HG02610 (cell line): ENCODE data around the gene HOXD3.

ENCODE experiments used
- ATAC-seq: cut with Tn5 transposase; IDR thresholded peaks from one replicate; pipeline ENCODE4 v1.9.1; 2021; ENCODE audit warnings: mild to moderate bottlenecking, moderate library complexity; ENCODE audit not compliant: unreplicated experiment

Gene HOXD3

DNA sequence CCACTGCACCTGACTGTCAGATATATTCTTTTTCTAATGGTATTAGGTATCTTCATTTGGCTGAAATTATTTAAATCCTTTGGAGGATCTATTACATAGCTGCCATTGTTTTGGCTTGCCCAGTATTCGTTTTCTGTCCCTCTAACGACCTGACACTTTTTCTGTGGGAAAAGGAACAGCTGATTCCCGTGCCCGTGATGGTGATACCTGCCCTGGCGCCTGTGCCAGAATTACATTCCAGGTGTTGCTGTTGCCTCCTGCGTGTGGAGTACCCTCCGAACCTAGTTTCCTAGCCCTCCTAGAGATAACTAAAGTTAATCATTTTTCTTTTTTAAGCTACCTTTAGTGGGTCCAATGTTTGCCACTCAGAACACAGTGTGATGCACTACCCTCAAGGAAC is 45.4 kb downstream of the HOXD3 start:
- ATAC-seq, result no peak

DNA sequence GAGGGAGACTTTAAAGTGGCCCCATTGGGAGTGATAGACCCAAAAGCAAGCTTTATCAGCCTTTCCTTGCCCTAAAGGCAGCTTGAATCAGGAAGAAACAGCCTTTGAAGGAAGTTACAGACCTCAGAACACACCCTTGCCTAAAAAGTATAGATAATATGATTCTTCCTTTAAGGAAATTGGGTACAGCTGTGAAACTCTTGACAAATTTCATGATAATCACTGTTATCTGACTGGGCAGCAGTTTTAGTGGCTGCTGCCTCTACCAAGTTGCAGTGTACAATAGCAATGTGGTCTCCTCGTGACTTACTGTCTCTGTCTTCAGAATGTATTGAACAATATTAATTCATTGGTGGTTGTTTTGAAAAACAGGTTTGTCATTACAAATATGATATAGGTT is 48.0 kb downstream of the HOXD3 start:
- ATAC-seq, result no peak

DNA sequence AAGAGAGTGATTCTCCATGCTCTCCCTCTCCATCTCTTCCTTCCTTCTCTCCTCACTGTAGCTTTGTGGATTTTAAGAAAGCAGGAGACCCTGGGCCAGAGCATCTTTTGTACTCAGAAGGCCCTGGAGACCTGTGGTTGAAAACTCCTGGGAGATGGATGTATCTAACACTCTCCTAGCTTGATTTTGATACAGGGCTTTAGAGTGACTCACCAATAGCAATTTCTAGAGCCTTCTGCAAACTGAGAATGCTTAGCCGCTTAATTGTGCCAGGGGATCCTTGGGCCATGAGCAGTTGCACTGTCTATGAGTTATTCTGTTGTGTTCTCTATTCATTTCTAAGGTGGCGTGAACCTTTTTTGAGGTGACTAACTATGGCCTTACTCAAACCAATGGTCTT is 49.0 kb downstream of the HOXD3 start:
- no peak for ATAC-seq

DNA sequence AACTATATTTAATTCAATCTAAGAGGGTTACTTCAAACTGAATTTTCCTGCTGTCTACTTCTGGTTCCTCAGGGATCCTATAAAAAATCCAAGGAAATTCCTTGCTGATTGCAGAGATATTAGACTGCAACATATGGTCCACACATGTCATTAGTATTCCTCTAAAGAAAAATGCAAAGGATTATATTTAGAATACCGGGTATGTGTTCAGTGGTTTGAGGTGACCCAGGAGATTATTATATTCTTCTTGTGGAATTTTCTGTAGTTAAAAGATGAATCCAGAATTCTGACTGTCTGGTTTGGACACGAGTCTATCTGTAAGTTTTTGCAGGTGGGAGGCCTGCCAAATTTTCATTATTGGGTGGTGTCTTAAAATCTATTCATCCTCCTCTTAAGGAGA is 49.6 kb downstream of the HOXD3 start:
- ATAC-seq, result no peak

DNA sequence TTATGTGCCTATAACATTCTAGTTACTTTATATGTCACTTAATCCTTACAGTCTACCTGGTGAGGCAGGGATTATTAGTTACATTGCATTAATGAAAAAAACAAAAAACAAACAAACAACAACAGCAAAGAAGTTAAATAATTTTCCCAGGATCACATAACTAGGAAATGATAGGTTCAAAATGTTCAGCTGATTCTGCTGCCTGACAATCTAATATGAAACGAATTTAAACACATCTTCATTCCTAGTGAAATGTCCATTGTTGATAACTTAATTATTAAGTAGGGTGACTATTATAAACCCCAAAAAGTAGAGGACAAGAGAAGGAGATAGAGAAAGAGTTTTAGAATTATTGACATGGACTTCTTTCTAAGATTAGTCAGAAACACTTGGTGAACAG is 54.0 kb downstream of the HOXD3 start:
- no peak for ATAC-seq

DNA sequence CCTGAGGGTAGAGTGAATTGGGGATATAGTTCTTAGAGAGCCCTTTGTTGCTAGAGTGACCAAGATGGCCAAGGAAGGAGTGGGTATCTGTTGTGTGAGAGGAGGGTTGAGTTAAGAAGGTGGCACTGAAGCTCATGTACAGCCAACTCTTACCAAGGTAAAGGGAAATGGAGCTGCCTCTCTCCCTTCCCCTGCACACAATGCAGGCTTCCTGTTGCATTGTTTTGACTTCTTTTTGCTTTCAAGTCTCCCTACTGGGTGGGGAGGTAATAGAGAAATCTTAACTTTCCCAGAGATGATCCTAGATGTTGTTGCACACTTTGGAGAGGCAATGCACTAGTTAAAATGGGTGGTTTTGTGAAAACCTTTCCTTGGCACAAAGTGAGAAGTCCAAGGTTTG is 55.2 kb downstream of the HOXD3 start:
- no peak for ATAC-seq

DNA sequence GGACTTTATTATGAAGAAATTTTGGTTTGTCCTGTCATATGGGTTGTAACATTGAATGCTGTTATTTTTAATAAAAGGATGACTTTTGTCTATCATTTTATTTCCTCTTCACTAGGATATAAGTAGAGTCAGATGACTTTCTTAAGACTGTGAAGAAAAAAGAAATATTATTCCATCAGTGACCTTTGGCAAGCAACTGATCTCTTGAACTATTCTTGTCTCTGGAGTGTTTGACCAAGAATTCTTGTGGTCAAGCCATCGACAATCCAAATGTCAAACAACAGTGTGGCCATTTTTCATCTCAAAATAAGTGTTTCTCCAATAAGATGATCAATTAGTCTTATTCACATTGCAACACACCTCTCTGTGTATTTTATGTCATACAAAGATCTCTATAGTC is 56.3 kb downstream of the HOXD3 start:
- no peak for ATAC-seq
